Activated CD4-positive, alpha-beta T cell treated with anti-CD3 and anti-CD28 coated beads for 4 hours (primary cell): Measurements from ENCODE around the gene RNF17.

Experiments used
- DNase-seq, 2 donors: peaks; one replicate each; pipeline ENCODE4 v3.0.0-alpha.2; 2020

Gene RNF17

DNA sequence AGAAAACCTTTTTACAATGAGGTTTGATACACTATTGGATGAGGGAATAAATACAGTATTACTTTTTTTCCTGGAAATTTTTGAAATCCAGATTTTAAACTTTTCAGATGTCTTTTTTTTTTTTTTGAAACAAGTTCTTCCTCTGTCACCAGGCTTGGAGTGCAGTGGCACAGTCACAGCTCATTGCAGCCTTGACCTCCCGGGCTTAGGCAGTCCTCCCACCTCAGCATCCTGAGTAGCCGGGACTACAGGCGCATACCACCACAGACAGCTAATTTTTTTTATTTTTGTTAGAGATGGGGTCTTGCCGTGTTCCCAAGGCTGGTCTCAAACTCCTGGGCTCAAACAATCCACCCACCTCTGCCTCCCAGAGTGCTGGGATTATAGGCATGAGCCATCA, 96.8 kb downstream of the RNF17 start:
- DNase-seq = no peak

DNA sequence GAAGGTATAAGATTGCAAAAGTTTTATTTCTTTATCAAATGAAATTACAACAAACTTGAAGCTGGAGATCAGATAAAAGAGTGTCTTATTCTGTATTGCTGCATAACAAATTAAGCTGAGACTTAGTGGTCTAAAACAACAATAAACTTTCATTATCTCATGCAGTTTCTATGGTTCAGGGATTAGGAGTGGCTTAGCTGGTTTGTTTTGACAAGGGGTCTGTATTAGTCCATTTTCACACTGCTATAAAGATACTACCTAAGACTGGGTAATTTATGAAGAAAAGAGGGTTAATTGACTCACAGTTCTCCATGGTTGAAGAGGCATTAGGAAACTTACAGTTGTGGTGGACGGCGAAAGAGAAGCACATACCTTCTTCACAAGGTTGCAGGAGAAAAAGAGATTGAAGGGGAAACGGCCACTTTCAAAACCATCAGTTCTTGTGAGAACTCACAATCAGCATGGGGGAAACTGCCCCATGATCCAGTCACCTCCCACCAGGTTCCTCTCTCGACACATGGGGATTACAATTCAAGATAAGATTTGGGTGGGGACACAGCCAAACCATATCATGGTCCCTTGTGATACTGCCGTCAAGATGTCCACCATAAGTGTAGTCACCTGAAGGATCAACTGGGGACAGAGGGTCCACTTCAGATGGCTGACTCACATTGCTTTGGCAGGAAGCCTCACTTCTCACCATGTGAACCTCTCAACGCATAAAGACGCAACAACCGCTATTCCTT, 97.8 kb downstream of the RNF17 start:
- DNase-seq = no peak

DNA sequence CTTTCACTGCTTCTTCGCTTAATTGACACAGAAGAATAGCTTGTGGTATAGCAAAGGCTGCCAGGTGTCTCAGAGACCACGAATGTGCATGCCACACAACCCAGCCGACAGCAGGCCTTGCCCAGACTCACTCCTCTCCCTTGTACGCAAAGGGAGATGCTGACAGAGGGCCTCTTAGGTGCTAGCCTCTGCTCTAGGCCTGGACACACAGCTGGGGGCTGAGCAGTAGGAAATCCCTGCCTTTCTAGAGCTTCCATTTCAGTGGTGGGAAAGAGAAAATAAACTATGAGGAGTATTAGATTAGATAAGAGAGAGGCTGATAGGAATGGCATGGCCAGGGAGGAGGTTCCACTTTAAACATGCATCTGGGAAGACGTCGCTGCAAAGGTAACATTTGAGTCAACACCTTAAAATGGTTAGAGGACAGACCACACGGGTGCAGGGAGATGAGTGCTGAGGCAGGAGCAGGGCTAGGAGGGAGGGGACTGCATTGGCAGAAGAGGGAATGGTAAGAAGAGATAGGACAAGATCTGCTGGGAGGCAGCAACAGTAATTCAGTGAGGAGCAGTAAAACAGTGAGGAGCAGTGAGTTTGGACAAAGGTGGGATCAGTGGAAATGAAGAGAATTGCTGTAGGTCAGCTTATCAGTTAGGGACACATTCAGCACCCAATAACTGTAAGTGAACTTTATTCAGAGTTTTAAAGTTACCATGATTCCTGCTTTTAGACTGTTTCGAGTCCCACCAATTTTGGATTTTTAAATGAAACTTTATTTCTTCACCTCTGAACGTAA, 100.0 kb downstream of the RNF17 start:
- no peak for DNase-seq

DNA sequence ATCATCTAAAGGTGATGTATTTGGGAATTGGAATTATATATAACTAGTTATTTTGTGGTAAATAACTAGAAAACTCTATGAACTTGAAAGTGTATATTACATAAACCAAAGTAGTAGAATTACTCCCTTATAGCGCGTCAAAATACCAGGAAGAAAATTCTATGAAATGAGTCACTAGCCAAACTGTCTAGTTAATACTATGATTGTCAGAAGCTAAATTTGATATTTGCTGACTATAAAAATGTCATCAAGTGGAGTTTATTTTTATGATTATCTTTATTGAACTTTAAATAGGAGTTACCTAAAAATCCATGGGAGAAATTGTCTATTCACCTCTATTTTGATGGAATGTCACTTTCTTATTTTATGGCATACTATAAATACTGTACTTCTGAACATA, 100.6 kb downstream of the RNF17 start:
- no peak for DNase-seq

DNA sequence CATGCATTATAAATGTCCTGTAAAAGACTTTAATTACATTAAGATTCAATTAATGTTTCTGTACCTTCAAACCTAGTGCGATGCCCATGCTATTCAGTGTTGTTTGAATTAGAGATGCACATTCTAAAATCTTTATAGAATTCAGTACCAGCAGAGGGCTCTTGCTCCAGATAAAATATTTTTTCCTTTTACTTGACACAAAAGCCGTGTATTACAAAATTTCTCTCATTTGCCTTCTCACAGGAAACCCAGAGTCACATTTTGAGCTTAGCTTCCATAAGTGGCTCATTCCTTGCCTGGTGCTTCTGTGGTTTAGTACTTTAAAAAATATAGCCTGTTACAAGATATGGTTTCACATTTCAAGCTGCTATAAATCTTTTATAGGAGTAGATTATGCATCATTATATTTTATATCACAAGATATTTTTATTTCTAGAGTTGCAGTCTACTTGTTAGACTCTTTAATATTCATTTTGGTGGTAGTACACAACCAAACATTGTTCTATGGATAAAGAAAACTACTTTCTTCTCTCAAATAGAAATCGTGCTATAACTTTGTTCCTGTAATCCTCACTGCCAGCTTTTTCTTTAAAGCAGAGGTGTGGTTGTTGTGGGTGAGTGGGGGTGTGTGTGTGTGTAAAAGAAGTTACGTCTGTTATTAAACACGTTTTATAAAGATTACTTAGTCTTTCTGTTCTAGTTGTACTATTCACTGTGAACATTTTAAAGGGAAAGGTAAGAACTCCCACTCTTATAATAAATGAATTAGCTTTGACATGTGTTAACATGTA, 101.4 kb downstream of the RNF17 start:
- no peak for DNase-seq

DNA sequence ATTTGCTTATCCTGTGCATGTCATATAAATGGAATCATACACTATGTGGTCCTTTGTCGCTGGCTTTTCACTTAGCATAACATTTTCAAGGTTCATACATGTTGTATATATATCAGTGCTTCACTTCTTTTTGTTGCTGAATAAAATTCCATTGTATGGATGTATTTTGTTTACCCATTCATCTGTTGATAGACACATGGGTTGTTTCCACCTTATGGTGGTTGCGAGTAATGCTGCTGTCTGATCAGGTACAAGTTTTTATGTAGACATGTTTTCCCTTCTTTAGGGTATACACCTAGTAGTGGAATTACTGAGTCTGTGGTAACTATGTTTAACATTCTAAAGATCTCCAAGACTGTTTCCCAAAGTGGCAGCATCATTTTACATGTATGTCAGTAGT, 102.5 kb downstream of the RNF17 start:
- DNase-seq = no peak

DNA sequence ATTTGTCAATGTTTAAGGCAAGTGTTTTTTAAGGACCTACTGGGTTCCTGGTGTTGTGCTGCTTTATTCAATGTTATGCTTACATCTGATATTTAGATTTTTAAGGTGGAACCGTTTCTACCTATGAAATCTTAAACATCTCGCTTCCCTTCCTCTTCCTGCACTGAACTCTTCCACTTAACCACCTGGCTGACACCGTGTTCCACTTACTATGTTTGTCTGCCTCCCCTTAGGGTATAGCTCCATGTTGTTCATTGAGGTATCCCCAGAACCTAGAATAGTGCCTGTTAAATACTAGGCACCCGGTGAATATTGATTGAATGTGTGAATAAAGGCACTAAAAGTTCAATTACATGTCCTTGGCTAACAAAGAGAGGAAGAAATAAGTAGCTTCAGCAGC, 104.9 kb downstream of the RNF17 start:
- no peak for DNase-seq

DNA sequence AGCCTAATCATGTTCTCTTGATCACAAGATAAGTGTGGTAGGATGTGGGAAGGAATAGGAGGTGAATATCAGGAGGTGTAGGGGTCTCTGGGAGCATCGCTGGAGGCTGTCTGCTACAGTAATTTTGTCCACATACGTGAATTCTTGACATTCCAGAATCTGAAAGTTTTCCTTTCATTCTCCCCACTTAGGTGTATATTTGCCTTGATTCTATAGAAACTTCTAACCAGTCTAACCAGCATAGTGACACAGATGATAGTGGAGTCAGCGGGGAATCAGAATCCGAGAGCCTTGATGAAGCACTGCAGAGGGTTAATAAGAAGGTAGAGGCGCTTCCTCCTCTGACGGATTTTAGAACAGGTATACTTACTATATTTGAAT, 106.4 kb downstream of the RNF17 start:
- DNase-seq = no peak

DNA sequence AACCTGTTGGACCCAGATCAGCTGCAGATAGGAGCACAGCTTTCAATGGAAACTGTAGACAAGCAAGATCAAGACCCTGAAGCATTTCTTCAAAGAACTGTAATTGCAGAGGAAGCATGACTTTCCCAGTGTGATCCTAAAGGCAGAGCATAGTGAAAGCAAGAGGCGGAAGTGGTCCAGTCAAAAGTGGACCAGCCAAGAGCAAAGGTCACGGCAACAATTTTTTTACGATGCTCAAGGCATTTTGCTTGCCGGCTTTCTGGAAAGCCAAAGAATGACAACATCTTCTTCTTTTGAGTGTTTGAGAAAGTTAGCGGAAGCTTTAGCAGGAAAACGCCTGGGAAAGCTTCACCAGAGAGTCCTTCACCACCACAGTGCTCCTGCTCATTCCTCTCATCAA, 111.6 kb downstream of the RNF17 start:
- DNase-seq = no peak

DNA sequence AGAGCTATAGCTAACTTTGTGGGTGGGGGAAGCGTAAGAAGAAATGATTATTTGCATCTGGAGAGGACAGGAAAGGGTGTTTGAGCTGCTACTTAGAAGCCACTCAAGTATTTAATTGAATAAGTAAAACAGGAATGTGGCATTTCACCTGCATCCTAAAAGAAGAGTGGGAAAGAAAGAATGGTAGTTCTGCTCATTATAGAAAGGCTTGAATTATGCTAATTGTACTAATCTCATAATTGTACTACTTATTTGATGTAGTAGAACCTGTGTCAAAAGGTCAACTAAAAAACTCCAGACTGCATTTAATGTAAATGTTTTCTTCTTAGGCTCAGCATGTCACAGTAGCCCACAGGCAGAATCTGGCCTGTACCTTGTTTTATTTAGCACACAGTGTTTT, 113.6 kb downstream of the RNF17 start:
- no peak for DNase-seq

DNA sequence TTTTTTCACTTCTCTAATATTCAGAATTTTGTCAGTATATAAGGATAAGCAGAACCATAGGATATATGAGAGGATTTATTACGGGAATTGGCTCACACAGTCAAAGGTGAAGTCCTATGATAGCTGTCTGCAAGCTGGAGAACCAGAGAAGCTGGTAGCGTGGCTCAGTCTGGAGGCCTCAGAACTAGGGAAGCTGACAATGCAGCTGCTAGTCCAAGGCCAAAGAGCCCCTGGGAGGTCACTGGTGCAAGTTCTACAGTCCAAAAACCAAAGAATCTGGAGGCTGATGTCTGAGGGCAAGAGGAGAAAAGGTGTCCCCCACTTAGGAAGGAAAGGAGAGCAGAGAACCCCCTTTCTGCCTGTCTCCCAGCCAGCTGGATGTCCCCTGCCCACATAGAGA, 114.4 kb downstream of the RNF17 start:
- DNase-seq = no peak

DNA sequence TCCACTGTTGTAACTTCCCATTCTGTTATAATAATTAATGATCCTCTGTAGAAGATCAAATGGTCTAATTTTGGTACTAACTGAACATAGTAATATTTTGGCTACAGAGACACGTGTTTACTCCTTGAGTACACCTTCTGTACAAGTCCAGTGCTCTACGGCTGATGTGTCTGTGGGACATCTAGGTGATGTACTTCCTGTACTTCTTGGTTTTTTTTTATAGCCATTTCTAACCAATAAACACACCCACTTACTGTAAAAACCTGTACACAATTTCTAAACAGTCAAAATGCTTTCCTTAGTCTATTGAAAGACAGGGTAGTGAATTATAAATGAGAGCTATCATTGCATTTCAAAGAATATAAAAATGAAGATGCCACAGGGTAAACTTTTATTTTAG, 118.7 kb downstream of the RNF17 start:
- DNase-seq = no peak

DNA sequence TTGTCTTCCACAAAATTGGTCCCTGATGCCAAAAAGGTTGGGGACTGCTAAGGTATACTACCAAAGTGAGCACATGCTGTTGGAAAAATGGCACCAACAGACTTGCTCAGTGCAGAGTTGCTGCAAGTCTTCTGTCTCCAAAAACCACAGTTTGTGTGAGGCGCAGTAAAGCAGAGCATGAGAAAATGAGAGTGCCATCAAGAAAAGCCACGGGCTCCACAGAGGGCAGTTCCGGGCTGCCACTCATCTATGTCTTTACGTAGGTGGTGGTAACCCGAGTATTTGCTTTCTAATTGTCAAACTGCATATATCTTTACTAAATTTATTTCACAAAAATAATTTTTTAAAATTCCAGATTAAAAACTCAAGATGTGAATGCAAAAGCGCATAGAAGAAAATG, 123.8 kb downstream of the RNF17 start:
- no peak for DNase-seq

DNA sequence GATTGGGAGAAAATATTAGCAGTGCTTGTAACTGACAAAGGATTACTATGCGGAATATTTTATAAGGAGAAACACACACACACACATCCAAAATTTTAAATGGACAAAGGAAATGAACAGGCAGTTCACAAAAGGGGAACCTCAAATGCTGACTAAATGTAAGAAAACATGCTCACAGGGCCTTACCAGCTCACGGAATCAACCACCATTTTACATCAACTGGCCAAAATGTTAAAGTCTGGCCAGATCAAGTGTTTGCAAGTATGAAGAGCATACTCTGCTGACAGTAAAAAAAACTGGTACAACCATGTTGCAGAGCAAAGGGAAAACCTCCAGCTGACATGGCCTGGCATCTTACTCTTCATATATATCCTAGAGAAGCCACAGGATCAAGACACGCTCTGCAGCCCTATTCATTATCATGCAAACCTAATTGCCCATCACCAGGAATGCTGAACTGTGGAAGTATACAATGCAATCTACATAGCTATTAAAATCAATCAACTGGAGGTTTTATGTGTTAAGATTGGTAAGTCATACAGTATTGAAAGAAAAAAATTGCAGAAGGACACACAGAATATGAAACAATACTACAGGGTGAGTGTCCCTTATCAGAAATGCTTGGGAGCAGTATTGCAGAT, 124.4 kb downstream of the RNF17 start:
- no peak for DNase-seq

DNA sequence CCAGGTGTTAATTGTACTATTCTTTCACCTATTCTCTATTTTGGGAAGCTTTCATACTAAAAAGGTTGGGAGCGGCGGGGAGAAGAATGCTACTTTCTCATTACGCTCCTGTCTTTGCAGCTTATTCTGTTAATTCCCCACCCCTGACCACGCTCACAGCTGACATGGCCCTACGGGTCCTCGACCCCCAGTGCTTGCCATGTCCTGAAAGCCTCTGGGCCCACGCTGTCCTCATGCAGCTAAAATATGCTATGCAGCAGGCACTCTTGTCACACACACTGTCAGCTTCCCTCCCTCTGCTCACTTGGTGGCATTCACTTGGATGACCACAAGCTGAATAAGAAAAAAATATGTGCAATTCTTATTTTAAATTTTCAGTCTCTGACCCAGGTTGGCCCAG, 126.3 kb downstream of the RNF17 start:
- DNase-seq = no peak

DNA sequence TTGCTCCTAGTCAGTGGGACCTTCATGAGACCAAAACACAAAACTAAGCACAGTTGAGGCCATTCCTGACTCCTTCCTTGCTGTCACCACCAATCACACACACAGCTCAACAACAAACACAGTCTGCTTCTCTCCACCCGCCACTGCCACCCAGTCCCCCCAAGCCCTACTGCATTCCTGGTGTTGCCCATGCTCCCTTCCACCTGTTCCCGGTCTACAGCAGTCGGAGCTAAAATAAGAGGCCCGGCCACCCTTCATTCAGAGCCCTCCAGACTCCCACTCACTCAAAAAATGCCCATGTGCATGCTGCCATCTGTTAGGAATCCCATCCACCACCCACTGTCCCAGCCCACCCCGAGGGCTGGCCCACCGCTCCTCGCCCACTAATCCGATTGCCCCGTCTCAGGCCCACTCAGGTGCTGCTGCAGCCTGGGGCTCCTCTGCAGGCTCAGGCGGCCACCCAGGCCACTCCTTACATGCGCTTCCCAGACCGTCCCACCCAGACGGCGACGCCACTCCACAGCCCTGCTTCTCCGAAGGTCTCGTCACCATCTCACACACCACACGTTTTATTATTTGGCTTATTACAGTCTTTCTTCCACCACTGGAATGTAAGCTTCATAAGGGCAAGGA, 127.6 kb downstream of the RNF17 start:
- no peak for DNase-seq

DNA sequence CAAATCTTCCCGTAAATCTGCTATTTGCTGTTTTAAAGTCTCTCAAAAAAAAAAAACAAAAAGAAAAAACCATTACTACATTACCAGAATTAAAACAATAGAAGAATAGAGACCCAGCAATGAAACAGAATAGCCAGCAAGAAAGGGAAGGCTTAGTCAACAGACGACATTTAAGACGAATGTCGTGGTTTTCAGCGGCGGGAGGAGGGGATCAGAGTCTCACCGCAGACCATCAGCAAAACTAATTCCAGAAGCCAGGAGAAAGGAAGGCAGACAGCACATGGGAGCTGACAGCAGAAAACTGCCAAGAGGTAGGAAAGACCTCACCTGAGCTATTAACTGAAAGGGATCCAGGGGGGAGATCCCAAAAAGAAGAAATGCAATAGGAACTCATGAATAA, 128.9 kb downstream of the RNF17 start:
- DNase-seq = no peak

DNA sequence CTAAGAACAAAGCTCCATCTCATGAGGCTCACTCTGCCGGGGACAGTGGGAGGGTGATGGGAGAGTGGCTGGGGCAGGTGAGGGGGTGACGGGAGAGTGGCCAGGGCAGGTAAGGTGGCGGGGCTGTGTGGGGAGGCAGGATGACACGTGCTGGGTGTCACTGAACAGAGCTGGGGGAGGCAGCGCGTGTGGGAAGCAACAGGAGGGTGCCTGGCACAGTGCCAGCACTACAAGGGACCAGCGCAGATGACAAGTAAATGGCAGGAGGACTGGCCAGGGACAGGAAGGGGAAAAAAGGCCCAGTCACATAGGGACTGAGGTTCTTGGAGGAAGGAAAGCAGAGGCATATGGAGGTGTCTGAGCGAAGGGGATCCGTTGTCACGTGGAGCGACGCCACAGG, 129.9 kb downstream of the RNF17 start:
- no peak for DNase-seq

DNA sequence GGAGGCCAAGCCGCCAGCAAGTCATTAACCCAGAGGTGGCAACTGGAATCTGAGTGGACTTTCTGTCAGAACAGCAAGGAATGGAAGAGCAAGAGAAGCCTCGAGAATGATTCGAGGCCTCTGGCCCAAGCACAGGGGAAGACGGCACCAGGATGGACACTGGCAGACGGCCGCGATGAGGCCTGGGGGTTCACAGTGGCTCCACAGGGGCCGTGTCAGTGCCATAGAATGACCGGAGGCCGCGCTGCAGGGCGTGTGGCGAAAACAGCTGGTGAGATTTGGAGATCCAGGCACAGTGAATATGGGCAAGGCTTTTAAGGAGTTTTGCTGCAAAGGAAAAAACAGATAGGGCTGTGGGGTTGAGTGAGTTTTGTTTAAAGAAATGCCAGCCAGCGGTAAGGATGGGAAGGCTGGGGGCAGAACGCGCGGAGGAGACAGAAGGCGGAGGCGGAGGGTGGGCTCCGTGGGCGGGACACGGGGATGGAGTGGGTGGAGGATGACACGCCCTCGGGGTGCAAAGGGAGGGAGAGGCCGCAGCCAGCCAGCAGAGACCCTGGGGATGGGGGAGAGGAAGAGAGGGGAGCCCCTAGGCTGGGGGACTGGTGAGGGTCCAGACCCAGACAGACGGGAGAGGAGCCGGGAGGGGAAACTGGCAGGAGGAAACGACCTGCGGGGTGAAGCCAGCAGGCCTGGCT, 130.5 kb downstream of the RNF17 start:
- DNase-seq = no peak

DNA sequence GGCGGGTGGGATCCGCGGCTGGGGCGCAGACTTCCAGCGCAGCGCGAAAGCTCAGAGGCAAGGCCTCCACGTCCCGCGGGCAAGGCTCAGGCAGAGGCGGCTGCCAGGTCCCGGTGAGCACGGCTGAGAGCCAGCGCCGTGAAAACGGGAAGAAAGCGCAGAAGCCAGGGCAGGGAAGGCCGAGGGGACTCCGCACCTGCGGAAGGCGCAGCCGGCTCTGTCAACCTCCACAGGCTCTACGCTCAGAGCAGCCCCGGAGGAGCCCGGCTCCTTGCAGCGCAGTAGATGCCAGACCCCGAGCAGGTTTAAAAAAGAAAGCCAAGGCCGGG, 131.0 kb downstream of the RNF17 start:
- DNase-seq = no peak

DNA sequence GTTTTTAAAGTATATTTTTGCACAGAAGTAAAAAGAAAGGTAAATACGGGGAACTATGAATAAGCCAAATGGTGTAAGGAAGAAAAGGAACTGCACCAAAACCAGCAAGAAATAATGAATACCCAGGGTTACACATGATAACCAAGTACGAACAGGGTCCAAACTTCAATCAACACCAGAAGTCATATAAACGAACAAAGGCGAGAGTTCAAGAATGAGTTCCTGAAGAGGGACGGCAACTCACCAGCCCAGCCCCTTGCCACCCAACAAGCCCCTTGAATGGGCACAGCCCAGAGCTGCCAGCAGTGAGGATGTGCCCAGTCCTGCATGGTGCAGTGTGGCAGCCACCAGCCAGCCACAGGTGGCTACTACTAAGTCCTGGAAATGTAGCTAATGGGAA, 132.1 kb downstream of the RNF17 start:
- no peak for DNase-seq

DNA sequence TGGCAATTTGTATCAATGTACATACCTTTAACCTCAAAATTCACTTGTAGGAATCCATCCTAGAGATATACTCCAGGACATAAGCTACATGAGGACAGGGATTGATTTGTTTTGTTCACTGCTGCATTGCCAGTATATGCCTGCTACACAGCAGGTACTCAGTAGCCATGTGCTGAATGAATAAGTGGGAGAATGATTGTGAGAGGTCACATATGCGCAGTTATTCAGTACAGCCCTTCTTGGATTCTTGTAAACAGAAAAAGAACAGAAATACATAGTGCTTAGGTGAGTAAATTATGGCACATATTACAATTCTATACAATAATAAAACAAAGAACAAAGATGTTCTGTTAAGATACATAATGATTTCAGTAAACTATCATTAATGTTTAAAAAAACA, 133.3 kb downstream of the RNF17 start:
- no peak for DNase-seq
